Right lobe of liver (tissue), 6 donors: ENCODE results near the gene EYA2. TPM values are rescaled to one million over a fixed set of nuclear protein-coding genes. Genes with fewer than 3 reads are reported as not detected.

Experiments
- ATAC-seq, 4 donors: fragments of 200-7000 bp; cut with Tn5 transposase; one replicate each; pipeline ENCODE4 v1.9.1; 2020; ENCODE audit warnings: mild to moderate bottlenecking in 4 of 4, moderate library complexity in 4 of 4
- DNase-seq, 3 donors: peaks; one replicate each; pipeline ENCODE4 v3.0.0-alpha.2; 2020
- H3K27ac ChIP-seq, 3 donors: fragments of 200-600 bp; one replicate each; pipeline ENCODE4 v1.8.0; 2022
- H3K27me3 ChIP-seq, 2 donors: fragments of 200-600 bp; one replicate each; pipeline ENCODE4 v1.8.0; 2022
- H3K36me3 ChIP-seq, 4 donors: fragments of 200-600 bp; sonication (generic) in 1 of 4; one replicate each; pipeline versions ENCODE4 v1.5.1 to v1.8.0; 2017 to 2022; ENCODE audit warnings: control low read depth in 1 of 4
- H3K4me1 ChIP-seq, 4 donors: fragments of 200-600 bp; sonication (generic) in 1 of 4; one replicate each; pipeline versions ENCODE4 v1.5.1 to v1.8.0; 2017 to 2022; ENCODE audit warnings: control low read depth in 1 of 4
- H3K4me3 ChIP-seq, 3 donors: fragments of 200-600 bp; one replicate each; pipeline ENCODE4 v1.8.0; 2022
- H3K9me3 ChIP-seq, 4 donors: fragments of 200-600 bp; sonication (generic) in 1 of 4; one replicate each; pipeline versions ENCODE4 v1.5.1 to v1.8.0; 2017 to 2022; ENCODE audit warnings: control low read depth in 1 of 4
- CTCF ChIP-seq, 4 donors: fragments of 200-600 bp in 3 of 4; fragments of 450-650 bp in 1 of 4; IDR thresholded peaks; one replicate each; pipeline versions ENCODE4 v1.5.1 to v1.8.0; 2016 to 2022; ENCODE audit warnings: antibody characterized with exemption in 4 of 4, mild to moderate bottlenecking in 2 of 4
- POLR2A ChIP-seq: fragments of 450-650 bp; IDR thresholded peaks from one replicate; pipeline ENCODE4 v1.6.1; 2017; ENCODE audit warnings: antibody characterized with exemption, mild to moderate bottlenecking
- WGBS: methylation state at CpG from one replicate; pipeline ENCODE4 v1.1.6; 2018; ENCODE audit warnings: low coverage, low lambda C conversion rate; ENCODE audit not compliant: insufficient coverage; ENCODE audit errors: missing lambda C conversion rate; 5-methylcytosine and 5-hydroxymethylcytosine counted together
- intact Hi-C, 2 donors: fragments of 100-400 bp; cut with DNase I; formaldehyde crosslinking; loops; one replicate each; pipeline versions ENCODE4 v1.11.2 to v1.14.1; 2022
- total RNA-seq, 6 experiments: library from RNA; depleted of rRNA in 2 of 6; stranded (reverse); fragments of >200 nt in 2 of 6; fragmentation: NEBNext Ultra II Directional in 3 of 6; extraction: Animal tissue kit (Norgen Biotek cat#: 25700) in 3 of 6; gene quantifications; one replicate each; pipeline versions ENCODE4 v1.1.0 to v1.2.4, GENCODE V29; 2016 to 2023
- donor health status: DM: no; HTN: yes; CAD: no.
- donor health status: DM: no; HTN: no; CAD: no.
- donor health status: DM: no; HTN: no; CAD: no.
- donor health status: DM: no; HTN: yes; CAD: no.
- donor health status: DM: no; HTN: yes; CAD: no.

The EYA2 gene
- total RNA-seq, 6 experiments from 2014 or later = 0.12 to 3.0 (median 0.49) TPM

- H3K4me3 ChIP-seq = no peak overlapping the region
- H3K4me1 ChIP-seq = peaks cover 0 to 26% (median 9%) of the 10 kb centered on the region in 4 donors
- DNase-seq (no peak), ATAC-seq (no peak)
- H3K9me3 ChIP-seq = no peaks in the 10 kb centered on the region
- intact Hi-C loops = no loop called here
- H3K27me3 ChIP-seq = no peaks in the 10 kb centered on the region
- 100% methylated on average over 1 of the region's 1 CpG for WGBS
- TF ChIP-seq POLR2A (no peak), CTCF (IDR thresholded peaks at IDR 0.05) (no peak)
- H3K36me3 ChIP-seq = peaks cover 0 to 32% (median 7%) of the 10 kb centered on the region in 4 donors
- H3K27ac ChIP-seq = no peak overlapping the region
Observed at GRCh38 chr20:47225458-47225857, 330.8 kb downstream of the EYA2 start.

- peaks cover 0 to 26% (median 9%) of the 10 kb centered on the region in 4 donors for H3K36me3 ChIP-seq
- ATAC-seq (no peak), DNase-seq (no peak)
- intact Hi-C loops = no loop called here
- no peaks in the 10 kb centered on the region for H3K27me3 ChIP-seq
- WGBS = 95% methylated on average over 6 of the region's 7 CpGs
- peaks cover 0 to 26% (median 9%) of the 10 kb centered on the region in 4 donors for H3K4me1 ChIP-seq
- H3K4me3 ChIP-seq = no peak overlapping the region
- H3K9me3 ChIP-seq = no peaks in the 10 kb centered on the region
- H3K27ac ChIP-seq = no peak overlapping the region
- TF ChIP-seq POLR2A (no peak), CTCF (IDR thresholded peaks at IDR 0.05) (no peak)
Observed at GRCh38 chr20:47227119-47227518, 332.5 kb downstream of the EYA2 start.

DNA sequence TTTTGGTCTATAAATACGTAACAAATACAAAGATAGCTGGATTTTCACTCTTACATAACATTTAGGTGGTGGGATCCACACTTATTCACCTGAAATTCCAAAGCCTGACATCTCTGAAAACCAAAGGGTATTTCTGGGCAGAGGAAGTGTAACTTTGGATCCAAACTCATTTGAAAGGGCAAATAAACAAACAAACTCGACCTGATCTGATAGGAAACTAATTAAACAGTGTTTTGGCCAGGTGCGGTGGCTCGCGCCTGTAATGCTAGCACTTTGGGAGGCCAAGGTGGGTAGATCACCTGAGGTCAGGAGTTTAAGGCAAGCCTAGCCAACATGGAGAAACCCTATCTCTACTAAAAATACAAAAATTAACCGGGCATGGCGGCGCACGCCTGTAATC lies 332.9 kb downstream of the EYA2 start:
- TF ChIP-seq POLR2A (no peak), CTCF (IDR thresholded peaks at IDR 0.05) (no peak)
- ATAC-seq (no peak), DNase-seq (no peak)
- H3K36me3 ChIP-seq = peaks cover 0 to 26% (median 9%) of the 10 kb centered on the region in 4 donors
- no peaks in the 10 kb centered on the region for H3K9me3 ChIP-seq
- intact Hi-C loops = no loop called here
- peaks cover 0 to 29% (median 9%) of the 10 kb centered on the region in 4 donors for H3K4me1 ChIP-seq
- H3K27ac ChIP-seq = no peak overlapping the region
- no peaks in the 10 kb centered on the region for H3K27me3 ChIP-seq
- H3K4me3 ChIP-seq = no peak overlapping the region
- 51% methylated on average over 5 of the region's 9 CpGs for WGBS

DNA sequence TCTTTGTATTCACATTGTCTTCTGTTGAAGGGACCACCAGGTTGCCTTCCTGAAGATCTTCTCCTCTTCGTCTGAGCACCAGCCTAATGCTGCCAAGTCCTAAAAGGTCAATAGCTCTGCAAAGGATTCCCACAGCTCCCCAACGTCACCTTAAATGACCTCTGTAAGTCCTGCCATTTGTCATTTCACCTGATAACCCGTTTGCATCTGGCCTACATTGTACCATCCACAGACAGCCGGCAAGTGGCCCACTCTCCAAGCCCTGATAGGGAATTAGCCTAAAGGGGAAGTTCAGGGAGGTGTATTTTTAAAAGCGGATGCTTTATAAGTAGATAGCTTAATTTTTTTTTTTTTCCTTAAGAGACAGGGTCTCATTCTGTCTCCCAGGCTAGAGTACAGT lies 334.0 kb downstream of the EYA2 start:
- Histone ChIP-seq H3K36me3 (peaks cover 0 to 26% (median 4%) of the 10 kb centered on the region in 4 donors), H3K27ac (no peak overlapping the region), H3K9me3 (no peaks in the 10 kb centered on the region), H3K4me3 (no peak overlapping the region), H3K4me1 (peaks cover 0 to 32% (median 7%) of the 10 kb centered on the region in 4 donors), H3K27me3 (no peaks in the 10 kb centered on the region)
- no peak for ATAC-seq
- TF ChIP-seq POLR2A (no peak), CTCF (IDR thresholded peaks at IDR 0.05) (no peak)
- intact Hi-C loops = no loop called here
- DNase-seq = no peak
- WGBS = 50% methylated on average over 5 of the region's 5 CpGs

- no peaks in the 10 kb centered on the region for H3K27me3 ChIP-seq
- intact Hi-C loops = no loop called here
- H3K4me1 ChIP-seq = peaks cover 0 to 24% (median 3%) of the 10 kb centered on the region in 4 donors
- ATAC-seq (no peak), DNase-seq (no peak)
- no peak overlapping the region for H3K4me3 ChIP-seq
- no peak for TF ChIP-seq POLR2A
- TF ChIP-seq CTCF (IDR thresholded peaks at IDR 0.05) = no peak
- H3K27ac ChIP-seq = no peak overlapping the region
- H3K9me3 ChIP-seq = no peaks in the 10 kb centered on the region
- H3K36me3 ChIP-seq = peaks cover 0 to 30% (median 7%) of the 10 kb centered on the region in 4 donors
- 87% methylated on average over 6 of the region's 8 CpGs for WGBS
Observed at GRCh38 chr20:47230811-47231256, 336.2 kb downstream of the EYA2 start.
